Endothelial cell of umbilical vein (primary cell): Measurements from ENCODE around the gene RINL. TPM values are rescaled to one million over a fixed set of nuclear protein-coding genes. Genes with fewer than 3 reads are reported as not detected.

Experiments
- BruUV-seq: library from RNA; stranded (reverse); fragments of 400-500 nt; replicated peaks from 2 replicates; lab custom pipeline; 2021; lab: Mats Ljungman, UMichigan
- CTCF ChIA-PET: fragments of 300-600, 350-600 bp; sonication (Branson Sonifier 250); formaldehyde crosslinking; loops from one replicate; lab custom pipeline; 2021; ENCODE audit warnings: antibody characterized with exemption, inconsistent platforms; lab: Charles Lee
- POLR2A ChIA-PET: fragments of 300-600, 350-600 bp; sonication (Branson Sonifier 250); formaldehyde crosslinking; loops from one replicate; lab custom pipeline; 2021; ENCODE audit warnings: antibody characterized with exemption, inconsistent platforms; lab: Charles Lee
- DNase-seq: peaks from one replicate; pipeline ENCODE4 v3.0.0-alpha.2; 2011; ENCODE audit warnings: low read depth, low spot score
- FAIRE-seq: peaks from 2 replicates; lab custom pipeline; 2011; peaks lifted over from hg19 to GRCh38; lab: Jason Lieb, UNC
- H2AFZ ChIP-seq: 2 replicates; pipeline ENCODE4 v1.6.0; 2012; ENCODE audit warnings: low read depth, low read length, control low read depth, inconsistent platforms
- H3K27ac ChIP-seq: 2 replicates; pipeline ENCODE4 v1.5.1; 2011; ENCODE audit warnings: low read depth, mild to moderate bottlenecking, control low read depth, low read length, moderate library complexity; ENCODE audit not compliant: insufficient read depth
- H3K27me3 ChIP-seq, 2 experiments: 2 replicates each; pipeline versions ENCODE4 v1.6.0 to v1.6.1; 2011; ENCODE audit warnings: low read length in 2 of 2, mixed read lengths in 1 of 2; ENCODE audit not compliant: control insufficient read depth in 2 of 2, insufficient read depth in 2 of 2
- H3K36me3 ChIP-seq, 2 experiments: 2 replicates in 1 of 2; 3 replicates in 1 of 2; pipeline ENCODE4 v1.5.1; 2011; ENCODE audit warnings: low read length in 2 of 2, mild to moderate bottlenecking in 1 of 2, moderate library complexity in 1 of 2; ENCODE audit not compliant: control insufficient read depth in 2 of 2, insufficient read depth in 2 of 2; ENCODE audit errors: extremely low read depth in 1 of 2
- H3K4me1 ChIP-seq: 3 replicates; pipeline ENCODE4 v1.5.1; 2011; ENCODE audit warnings: mild to moderate bottlenecking, low read length; ENCODE audit not compliant: control insufficient read depth, insufficient read depth; ENCODE audit errors: extremely low read depth
- H3K4me2 ChIP-seq: 2 replicates; pipeline ENCODE4 v1.6.1; 2011; ENCODE audit warnings: low read length, control low read depth, mixed read lengths; ENCODE audit not compliant: insufficient read depth
- H3K4me3 ChIP-seq, 3 experiments: fragments of 200-600 bp in 1 of 3; sonication (generic), shearing (Covaris generic) in 1 of 3; replicated peaks in 1 of 3; 2 replicates each; pipeline ENCODE4 v1.5.1; 2011 to 2016; ENCODE audit warnings: control low read depth in 3 of 3, low read length in 3 of 3, mild to moderate bottlenecking in 2 of 3, inconsistent platforms in 1 of 3, low read depth in 1 of 3, moderate library complexity in 1 of 3; ENCODE audit not compliant: insufficient read depth in 1 of 3
- H3K79me2 ChIP-seq: 2 replicates; pipeline ENCODE4 v1.6.0; 2012; ENCODE audit warnings: low read length, inconsistent platforms; ENCODE audit not compliant: control insufficient read depth, insufficient read depth
- H3K9ac ChIP-seq: replicated peaks from 2 replicates; pipeline ENCODE3; 2011; ENCODE audit warnings: low read length, control low read depth; ENCODE audit not compliant: insufficient read depth; ENCODE audit errors: extremely low read depth
- H3K9me1 ChIP-seq: replicated peaks from 3 replicates; pipeline ENCODE4 v1.6.0; 2011; ENCODE audit warnings: mild to moderate bottlenecking, low read length; ENCODE audit not compliant: control insufficient read depth, insufficient read depth; ENCODE audit errors: extremely low read depth
- H3K9me3 ChIP-seq: replicated peaks from 2 replicates; pipeline ENCODE4 v1.5.1; 2012; ENCODE audit warnings: low read length, inconsistent platforms; ENCODE audit not compliant: control insufficient read depth, insufficient read depth
- H4K20me1 ChIP-seq: replicated peaks from 2 replicates; pipeline ENCODE3; 2011; ENCODE audit warnings: mild to moderate bottlenecking, low read length; ENCODE audit not compliant: control insufficient read depth, insufficient read depth; ENCODE audit errors: extremely low read depth
- CTCF ChIP-seq, 2 donors: IDR thresholded peaks; 1 replicate in 1 of 2; 2 replicates in 1 of 2; pipeline ENCODE4 v1.5.1; 2011; ENCODE audit warnings: low read length in 2 of 2, mild to moderate bottlenecking in 2 of 2, moderate library complexity in 2 of 2, control low read depth in 1 of 2, inconsistent platforms in 1 of 2, low read depth in 1 of 2; ENCODE audit not compliant: insufficient read depth in 1 of 2; ENCODE audit errors: extremely low read depth in 1 of 2
- EZH2 ChIP-seq: IDR thresholded peaks from 2 replicates; pipeline ENCODE4 v1.6.1; 2012; ENCODE audit warnings: borderline replicate concordance, low read depth, mild to moderate bottlenecking, moderate library complexity, low read length, inconsistent platforms; ENCODE audit not compliant: severe bottlenecking
- FOS ChIP-seq: IDR thresholded peaks from 2 replicates; pipeline ENCODE4 v1.6.1; 2011; ENCODE audit warnings: mild to moderate bottlenecking, low read length, moderate library complexity, borderline replicate concordance; ENCODE audit not compliant: insufficient read depth
- GATA2 ChIP-seq: IDR thresholded peaks from 2 replicates; pipeline ENCODE4 v1.7.0; 2011; ENCODE audit warnings: low read depth, mild to moderate bottlenecking, moderate library complexity, mixed read lengths, low read length; ENCODE audit not compliant: insufficient read length, insufficient read depth
- JUN ChIP-seq: IDR thresholded peaks from 2 replicates; pipeline ENCODE4 v1.6.1; 2011; ENCODE audit warnings: borderline replicate concordance, low read depth; ENCODE audit not compliant: insufficient read length, insufficient read depth
- MAX ChIP-seq: IDR thresholded peaks from 2 replicates; pipeline ENCODE4 v1.6.1; 2011; ENCODE audit not compliant: insufficient read depth, insufficient read length
- MYC ChIP-seq: IDR thresholded peaks from one replicate; pipeline ENCODE4 v1.6.1; 2011; ENCODE audit warnings: mild to moderate bottlenecking, low read depth, low read length
- POLR2A ChIP-seq: IDR thresholded peaks from 2 replicates; pipeline ENCODE4 v1.6.1; 2012; ENCODE audit warnings: low read depth, mild to moderate bottlenecking, control low read depth, low read length
- POLR2AphosphoS5 ChIP-seq: IDR thresholded peaks from 2 replicates; pipeline ENCODE4 v1.6.1; 2012; ENCODE audit warnings: low read depth, mild to moderate bottlenecking, control low read depth, low read length, moderate library complexity; ENCODE audit not compliant: insufficient read depth
- dilution Hi-C: fragments of 300-500 bp; cut with MboI; formaldehyde crosslinking; loops from one replicate; pipeline ENCODE4 v1.15.0; 2019; ENCODE audit warnings: low sequenced_read_pairs; ENCODE audit not compliant: extremely low pct_ligation_motif_present
- intact Hi-C: fragments of 100-400 bp; cut with micrococcal nuclease; formaldehyde crosslinking; loops from one replicate; pipeline ENCODE4 v1.10.0; 2022
- polyA plus RNA-seq, 4 experiments: library from polyadenylated mRNA; depleted of rRNA in 3 of 4; stranded (reverse) in 3 of 4; unstranded in 1 of 4; fragments of >200 nt; gene quantifications; 2 replicates each; pipeline versions ENCODE4 v1.2.1 to v1.2.3, GENCODE V29; 2011 to 2012; ENCODE audit warnings: missing spikeins in 1 of 4
- total RNA-seq: library from RNA; stranded (reverse); gene quantifications from 2 replicates; pipeline ENCODE4 v1.2.3, GENCODE V29; 2021

The RINL gene
- total and polyA plus RNA-seq, 2 donors (not counting 3 experiments of a cell fraction or from before 2014, with no cell fraction given) = 5.3 to 10.1 TPM

GRCh38 chr19:38912600-38913514 lies 34.8 kb upstream of the RINL start:
- no TSS peak for BruUV-seq
- DNase-seq (no peak), FAIRE-seq (no peak)
- no peak for TF ChIP-seq EZH2
- no peak for TF ChIP-seq FOS
- no peak for TF ChIP-seq POLR2A
- no peak for TF ChIP-seq GATA2
- no peak for TF ChIP-seq CTCF (IDR thresholded peaks at IDR 0.05; ENCODE audit: extremely low read depth in 1 of 2, insufficient read depth in 1 of 2, low read depth in 1 of 2, low read length in 2 of 2)
- TF ChIP-seq POLR2AphosphoS5 = no peak
- TF ChIP-seq MYC = no peak
- no peak for TF ChIP-seq MAX
- no peak for TF ChIP-seq JUN
- Histone ChIP-seq H3K9me3 (no peaks in the 10 kb centered on the region), H4K20me1 (no peaks in the 10 kb centered on the region), H2AFZ (no peak overlapping the region), H3K27ac (no peak overlapping the region), H3K4me3 (no peak overlapping the region), H3K4me2 (no peak overlapping the region), H3K9ac (no peak overlapping the region), H3K79me2 (no peaks in the 10 kb centered on the region), H3K36me3 (peaks cover 0 to 4% of the 10 kb centered on the region in 2 experiments), H3K9me1 (no peaks in the 10 kb centered on the region), H3K27me3 (no peaks in the 10 kb centered on the region), H3K4me1 (no peaks in the 10 kb centered on the region)
- dilution Hi-C loops = no loop called here
- intact Hi-C loops = no loop called here
- ChIA-PET POLR2A (no interaction called here), CTCF (interaction anchor here (1.2 to 1.6 kb wide), 3 partner anchors 11 to 25 kb away, joined by 3 to 4 read pairs (median 4); partner anchors contain the start of gene NFKBIB)
